Body of pancreas (tissue), 4 donors: Measurements from ENCODE around the gene GPR141. TPM values are rescaled to one million over a fixed set of nuclear protein-coding genes. Genes with fewer than 3 reads are reported as not detected.

Experiments used
- ATAC-seq: fragments of 150-250 bp; one replicate; pipeline ENCODE4 v1.9.1; 2016
- DNase-seq, 4 donors: peaks; one replicate each; pipeline ENCODE4 v3.0.0-alpha.2; 2019
- H3K27ac ChIP-seq, 4 donors: fragments of 200-600 bp; sonication (generic); 1 replicate in 3 of 4; 2 replicates in 1 of 4; pipeline versions ENCODE4 v1.5.1 to v1.6.1; 2016 to 2019; ENCODE audit warnings: mild to moderate bottlenecking in 1 of 4, mixed read lengths in 1 of 4, moderate library complexity in 1 of 4
- H3K27me3 ChIP-seq, 2 donors: fragments of 200-600 bp; sonication (generic); one replicate each; pipeline ENCODE4 v1.6.0; 2016; ENCODE audit warnings: mild to moderate bottlenecking in 1 of 2
- H3K36me3 ChIP-seq, 2 donors: fragments of 200-600 bp; sonication (generic); replicated peaks in 1 of 2; 2 replicates each; pipeline ENCODE4 v1.5.1; 2016; ENCODE audit warnings: low read depth in 2 of 2; ENCODE audit not compliant: insufficient read depth in 1 of 2
- H3K4me1 ChIP-seq: fragments of 200-600 bp; sonication (generic); one replicate; pipeline ENCODE4 v1.6.0; 2016
- H3K4me3 ChIP-seq, 2 donors: fragments of 200-600 bp; sonication (generic); 1 replicate in 1 of 2; 2 replicates in 1 of 2; pipeline ENCODE4 v1.5.1; 2016 to 2019
- H3K9me3 ChIP-seq, 3 donors: fragments of 200-600 bp; sonication (generic); 1 replicate in 2 of 3; 2 replicates in 1 of 3; pipeline ENCODE4 v1.5.1; 2016
- CTCF ChIP-seq, 7 experiments: fragments of 450-650 bp in 4 of 7; fragments of 200-600 bp in 3 of 7; sonication (generic) in 3 of 7; IDR thresholded peaks; one replicate each; pipeline ENCODE4 v1.5.1; 2016 to 2019; ENCODE audit warnings: antibody characterized with exemption in 7 of 7
- POLR2A ChIP-seq, 3 donors: fragments of 450-650 bp; IDR thresholded peaks; one replicate each; pipeline ENCODE4 v1.6.1; 2016; ENCODE audit warnings: antibody characterized with exemption in 3 of 3, mild to moderate bottlenecking in 2 of 3
- WGBS, 2 donors: methylation state at CpG; one replicate each; pipeline ENCODE4 v1.1.5; 2017; 5-methylcytosine and 5-hydroxymethylcytosine counted together
- intact Hi-C: fragments of 100-400 bp; cut with DNase I; formaldehyde crosslinking; loops from one replicate; pipeline ENCODE4 v1.15.1; 2023
- total RNA-seq, 2 donors: library from RNA; depleted of rRNA; stranded (reverse); fragments of >200 nt; gene quantifications; one replicate each; pipeline ENCODE4 v1.1.0, GENCODE V29; 2016

The GPR141 gene
- total RNA-seq, 2 donors from 2014 or later, result 6.3 TPM; not detected in 1

DNA sequence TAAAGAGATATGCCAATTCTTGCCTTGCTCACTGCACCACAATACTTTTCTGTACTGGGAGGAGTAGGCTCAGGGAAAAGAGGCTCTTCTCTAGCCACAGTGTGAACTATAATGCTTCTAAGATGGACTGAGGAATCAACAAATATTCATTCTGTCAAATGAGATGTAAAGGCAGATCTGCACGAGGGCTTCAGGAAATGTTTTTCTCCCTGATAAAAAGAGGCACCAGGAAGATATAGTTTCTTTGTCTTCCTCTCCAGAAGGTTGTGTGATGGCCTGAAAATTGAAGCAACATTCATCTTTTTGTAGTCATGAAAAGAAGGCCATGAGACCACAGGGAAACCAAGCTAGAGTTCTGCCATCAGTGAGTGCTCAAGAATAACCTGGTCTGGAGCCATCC, 85.7 kb downstream of the GPR141 start:
- intact Hi-C loops, result no loop called here
- DNase-seq (no peak), ATAC-seq (no peak)
- Histone ChIP-seq H3K4me1 (no peaks in the 10 kb centered on the region), H3K9me3 (no peaks in the 10 kb centered on the region), H3K4me3 (no peak overlapping the region), H3K27ac (no peak overlapping the region), H3K36me3 (no peaks in the 10 kb centered on the region), H3K27me3 (no peaks in the 10 kb centered on the region)
- 26 to 32% methylated on average over 1 of the region's 1 CpG for WGBS, 2 donors
- no peak for TF ChIP-seq CTCF (IDR thresholded peaks at IDR 0.05)
- TF ChIP-seq POLR2A (IDR thresholded peaks at IDR 0.05), result no peak

DNA sequence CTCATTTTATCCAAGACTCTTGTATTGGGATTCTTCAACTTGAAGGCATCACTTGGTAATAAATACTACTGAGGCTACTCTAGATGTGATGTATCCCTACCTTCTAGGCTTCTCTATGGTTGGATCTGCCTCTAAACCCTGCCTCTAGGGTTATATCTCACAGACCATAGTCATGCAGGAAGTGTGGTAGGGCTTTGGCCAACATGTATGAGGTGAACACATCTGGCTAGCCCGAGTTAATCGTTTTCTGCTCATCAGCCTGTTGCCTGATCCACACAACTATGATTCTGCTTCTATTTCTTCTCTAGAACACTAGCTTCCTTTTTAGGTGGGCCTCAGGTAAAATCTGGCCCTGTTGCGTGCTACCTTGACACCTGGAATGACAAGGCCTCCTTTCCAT, 86.2 kb downstream of the GPR141 start:
- ATAC-seq (no peak), DNase-seq (no peak)
- no peak overlapping the region for H3K27ac ChIP-seq
- no peak for TF ChIP-seq POLR2A (IDR thresholded peaks at IDR 0.05)
- no peak for TF ChIP-seq CTCF (IDR thresholded peaks at IDR 0.05)
- no peaks in the 10 kb centered on the region for H3K27me3 ChIP-seq
- no peak overlapping the region for H3K4me3 ChIP-seq
- intact Hi-C loops, result no loop called here
- no peaks in the 10 kb centered on the region for H3K4me1 ChIP-seq
- no peaks in the 10 kb centered on the region for H3K9me3 ChIP-seq
- no peaks in the 10 kb centered on the region for H3K36me3 ChIP-seq
- WGBS, 2 donors, result 79 to 97% methylated on average over 3 of the region's 3 CpGs

DNA sequence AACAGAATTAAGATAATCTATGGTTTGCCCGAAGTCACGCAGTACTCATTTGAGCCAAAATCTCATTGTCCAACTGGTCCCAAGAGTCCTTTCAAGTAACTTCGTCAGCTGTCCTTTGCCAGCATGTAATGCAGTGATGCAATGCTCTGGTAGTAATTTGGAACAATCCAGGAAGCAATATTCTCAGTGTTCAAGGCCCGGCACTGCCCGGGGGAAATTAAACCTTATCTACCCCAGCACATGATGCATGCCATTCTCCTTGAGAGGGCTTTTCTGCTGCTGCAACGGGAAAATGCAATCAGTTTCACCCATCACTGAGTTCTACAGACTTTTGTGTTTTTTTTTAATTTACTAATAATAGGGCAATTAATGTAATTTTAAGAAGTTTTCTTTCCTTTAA, 87.3 kb downstream of the GPR141 start:
- no peak for TF ChIP-seq CTCF (IDR thresholded peaks at IDR 0.05)
- H3K27ac ChIP-seq, result no peak overlapping the region
- peaks cover 0 to under 1% (median 0%) of the 10 kb centered on the region in 3 donors for H3K9me3 ChIP-seq
- no peak overlapping the region for H3K4me3 ChIP-seq
- intact Hi-C loops, result no loop called here
- WGBS, 2 donors, result 74 to 75% methylated on average over 6 of the region's 6 CpGs
- H3K27me3 ChIP-seq, result no peaks in the 10 kb centered on the region
- ATAC-seq (no peak), DNase-seq (no peak)
- no peaks in the 10 kb centered on the region for H3K36me3 ChIP-seq
- H3K4me1 ChIP-seq, result no peaks in the 10 kb centered on the region

DNA sequence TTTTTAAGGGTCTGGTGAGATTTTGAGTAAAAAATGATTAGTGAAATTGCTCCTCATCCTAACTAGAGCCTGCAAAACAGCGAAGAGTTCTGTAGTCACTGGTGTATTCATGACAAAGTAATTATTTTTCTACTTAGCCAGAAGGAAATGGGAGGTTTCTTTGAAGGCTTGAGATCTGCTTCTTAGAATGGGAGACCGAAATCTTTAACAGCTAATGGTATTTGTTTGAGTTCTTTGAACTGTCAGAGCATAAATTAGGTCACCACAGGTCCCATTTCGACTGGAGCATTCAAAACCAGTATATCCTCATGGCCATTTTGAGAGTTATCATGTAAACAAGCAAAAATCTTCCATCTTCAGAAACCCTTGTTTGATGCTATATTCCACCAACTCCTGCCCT, 87.8 kb downstream of the GPR141 start:
- DNase-seq, result no peak
- Histone ChIP-seq H3K27ac (no peak overlapping the region), H3K9me3 (peaks cover 0 to 3% (median 0%) of the 10 kb centered on the region in 3 donors), H3K36me3 (no peaks in the 10 kb centered on the region), H3K4me1 (no peaks in the 10 kb centered on the region), H3K27me3 (no peaks in the 10 kb centered on the region), H3K4me3 (no peak overlapping the region)
- intact Hi-C loops, result no loop called here
- WGBS, 2 donors, result 47 to 61% methylated on average over 3 of the region's 3 CpGs
- no peak for ATAC-seq
- TF ChIP-seq CTCF (IDR thresholded peaks at IDR 0.05), result no peak
- TF ChIP-seq POLR2A (IDR thresholded peaks at IDR 0.05), result no peak

DNA sequence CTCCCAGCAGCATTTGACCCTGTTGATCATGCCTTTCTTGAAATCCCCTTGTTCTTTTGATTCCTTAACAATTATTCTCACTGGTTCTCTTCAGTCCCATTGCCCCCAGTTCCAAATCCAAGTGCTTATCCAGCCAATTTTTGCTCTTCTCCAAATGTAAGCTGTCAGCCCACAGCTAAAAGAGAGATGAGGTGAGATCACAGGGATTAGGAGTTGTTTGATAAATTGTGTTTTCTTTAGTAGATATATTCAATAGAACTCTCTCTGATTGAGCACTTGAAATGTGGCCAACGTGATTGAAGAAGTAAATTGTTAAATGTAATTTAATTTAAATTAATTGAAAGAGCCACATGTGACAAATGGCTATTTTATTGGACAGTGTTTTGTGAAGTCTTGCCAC, 88.2 kb downstream of the GPR141 start:
- Histone ChIP-seq H3K27ac (no peak overlapping the region), H3K4me3 (no peak overlapping the region), H3K36me3 (no peaks in the 10 kb centered on the region), H3K9me3 (peaks cover 0 to 3% (median 0%) of the 10 kb centered on the region in 3 donors), H3K4me1 (no peaks in the 10 kb centered on the region), H3K27me3 (no peaks in the 10 kb centered on the region)
- WGBS, 2 donors, result 28 to 30% methylated on average over 1 of the region's 1 CpG
- TF ChIP-seq POLR2A (IDR thresholded peaks at IDR 0.05) (no peak), CTCF (IDR thresholded peaks at IDR 0.05) (no peak)
- DNase-seq (no peak), ATAC-seq (no peak)
- intact Hi-C loops, result no loop called here
